NCI-H345 treated with DMSO at 0.1 percent for 48 hours (cell line): Measurements from ENCODE around the gene LYPD6.
"Not testable (repeated sequence)": the region's sequence is repeated elsewhere in the genome, so short reads cannot be mapped to it uniquely, and the experiment has no call there.

ENCODE experiments used
- DNase-seq: peaks from one replicate; lab custom pipeline; 2025; ENCODE audit not compliant: unreplicated experiment; lab: John Stamatoyannopoulos, UW

The LYPD6 gene

DNA sequence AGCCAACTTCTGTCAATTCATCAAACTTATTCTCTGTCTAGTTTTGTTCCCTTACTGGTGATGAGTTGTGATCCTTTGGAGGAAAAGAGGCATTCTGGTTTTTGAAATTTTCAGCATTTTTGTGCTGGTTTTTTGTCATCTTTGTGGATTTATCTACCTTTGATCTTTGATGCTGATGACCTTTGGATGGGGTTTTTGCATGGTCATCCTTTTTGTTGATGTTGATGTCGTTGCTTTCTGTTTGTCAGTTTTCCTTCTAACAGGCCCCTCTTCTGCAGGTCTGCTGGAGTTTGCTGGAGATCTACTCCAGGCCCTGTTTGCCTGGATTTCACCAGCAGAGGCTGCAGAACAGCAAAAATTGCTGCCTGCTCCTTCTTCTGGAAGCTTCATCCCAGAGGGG is 168.8 kb downstream of the LYPD6 start:
- not testable (repeated sequence) for DNase-seq

DNA sequence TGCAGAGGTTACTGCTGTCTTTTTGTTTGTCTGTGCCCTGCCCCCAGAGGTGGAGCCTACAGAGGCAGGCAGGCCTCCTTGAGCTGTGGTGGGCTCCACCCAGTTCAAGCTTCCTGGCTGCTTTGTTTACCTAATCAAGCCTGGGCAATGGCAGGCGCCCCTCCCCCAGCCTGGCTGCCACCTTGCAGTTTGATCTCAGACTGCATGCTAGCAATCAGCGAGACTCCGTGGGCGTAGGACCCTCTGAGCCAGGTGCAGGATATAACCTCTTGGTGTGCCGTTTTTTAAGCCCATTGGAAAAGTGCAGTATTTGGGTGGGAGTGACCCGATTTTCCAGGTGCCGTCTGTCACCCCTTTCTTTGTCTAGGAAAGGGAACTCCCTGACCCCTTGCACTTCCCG is 176.4 kb downstream of the LYPD6 start:
- DNase-seq, result not testable (repeated sequence)

DNA sequence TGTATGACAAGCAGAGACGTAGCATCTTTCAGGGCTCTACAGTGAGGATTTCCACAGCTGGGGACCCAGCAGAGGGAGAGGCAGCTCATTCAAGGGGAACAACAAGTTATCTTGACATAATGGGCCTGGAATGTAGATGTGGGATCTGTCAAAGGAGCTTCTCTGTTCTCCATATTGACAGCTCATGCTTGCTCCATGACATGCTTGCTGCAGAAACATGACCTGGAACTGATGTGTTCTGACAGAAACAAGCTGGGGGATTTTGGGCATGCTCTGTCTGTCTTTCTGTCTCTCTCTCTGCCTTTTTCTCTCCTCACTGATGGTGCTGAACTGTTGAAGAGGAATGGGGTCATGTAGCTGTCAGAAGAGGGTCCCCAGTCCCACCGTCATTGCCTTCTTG is 177.6 kb downstream of the LYPD6 start:
- no peak for DNase-seq

DNA sequence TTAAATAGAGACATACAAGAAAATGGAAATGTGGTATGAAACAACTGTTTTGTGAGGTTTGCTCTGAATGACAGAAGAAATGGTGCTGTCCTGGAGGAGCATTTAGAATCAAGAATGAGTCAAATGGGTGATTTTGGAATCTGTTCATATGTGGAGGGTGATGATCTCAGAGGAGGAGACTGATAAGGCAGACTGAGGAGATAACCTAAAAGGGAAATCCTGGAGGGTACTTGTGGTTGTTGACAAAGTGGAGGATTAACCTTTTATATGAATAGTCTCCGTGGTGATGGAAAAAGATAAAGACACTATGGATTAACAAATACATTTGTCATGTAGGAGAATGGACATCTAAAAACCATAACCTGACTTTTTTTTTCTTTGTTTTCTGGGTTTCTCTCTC is 183.1 kb downstream of the LYPD6 start:
- DNase-seq, result no peak
